GM15510 (cell line): ENCODE measurements around the gene VAV3.

ENCODE experiments used
- POLR2A ChIP-seq: IDR thresholded peaks from 3 replicates; pipeline ENCODE4 v1.6.1; 2011; ENCODE audit warnings: borderline replicate concordance; ENCODE audit not compliant: insufficient read length; ENCODE audit errors: extremely low read depth

Gene VAV3

DNA sequence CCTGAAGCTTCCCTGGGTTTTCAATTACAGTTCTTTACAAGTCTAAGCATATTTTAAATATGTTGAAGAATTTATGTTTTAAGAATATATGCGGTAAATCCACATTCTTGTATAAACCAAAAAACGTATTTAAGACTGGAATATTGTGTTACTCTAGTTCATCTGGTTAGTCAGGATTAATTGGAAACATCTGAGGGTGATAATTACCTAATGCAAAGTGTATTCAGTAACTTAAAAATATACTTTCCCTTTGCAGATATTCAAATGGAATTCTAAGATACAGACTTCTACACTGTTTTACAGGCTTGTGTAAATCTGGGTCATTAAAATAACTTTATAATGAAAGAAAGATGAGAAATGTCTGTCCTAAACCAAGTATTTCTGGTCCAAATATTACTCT lies 302.0 kb downstream of the VAV3 start:
- no peak for TF ChIP-seq POLR2A

DNA sequence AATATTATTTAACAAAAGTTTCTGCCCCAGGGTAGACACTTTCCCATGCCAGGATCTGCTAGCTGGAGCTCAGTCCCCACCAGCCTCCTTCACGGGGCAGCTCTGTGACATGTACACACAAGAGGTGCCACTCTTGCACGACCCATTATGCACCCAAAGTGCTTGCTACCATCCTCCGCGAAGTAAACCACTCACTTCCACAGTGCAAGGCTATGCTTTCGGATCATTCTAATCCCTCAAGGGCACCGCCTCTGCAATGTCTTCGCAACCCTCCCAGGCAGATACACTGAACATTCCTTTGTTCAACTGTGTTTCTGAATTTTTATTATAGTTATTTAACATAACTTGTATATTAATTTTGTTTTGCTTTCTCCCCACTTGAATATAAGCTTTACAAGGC lies 303.8 kb downstream of the VAV3 start:
- TF ChIP-seq POLR2A = no peak

DNA sequence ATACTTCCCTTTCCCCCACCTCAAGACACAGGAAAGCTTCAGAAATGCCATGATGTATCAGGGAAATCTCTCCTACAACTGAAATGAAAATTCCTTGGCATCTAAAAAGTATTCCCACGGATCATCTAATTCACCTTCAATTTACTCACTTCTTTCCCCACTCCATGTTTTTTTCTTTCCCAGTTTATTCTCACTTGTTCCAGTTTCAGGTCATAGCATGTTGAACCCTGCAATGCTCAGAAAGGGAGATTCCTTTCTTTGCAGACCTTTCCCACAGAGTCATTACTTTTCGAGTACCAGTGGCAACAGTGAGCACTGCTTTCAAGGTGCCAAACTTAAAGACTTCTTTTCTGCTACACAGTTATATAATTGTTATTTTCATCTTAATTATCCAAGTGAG lies 305.0 kb downstream of the VAV3 start:
- no peak for TF ChIP-seq POLR2A

DNA sequence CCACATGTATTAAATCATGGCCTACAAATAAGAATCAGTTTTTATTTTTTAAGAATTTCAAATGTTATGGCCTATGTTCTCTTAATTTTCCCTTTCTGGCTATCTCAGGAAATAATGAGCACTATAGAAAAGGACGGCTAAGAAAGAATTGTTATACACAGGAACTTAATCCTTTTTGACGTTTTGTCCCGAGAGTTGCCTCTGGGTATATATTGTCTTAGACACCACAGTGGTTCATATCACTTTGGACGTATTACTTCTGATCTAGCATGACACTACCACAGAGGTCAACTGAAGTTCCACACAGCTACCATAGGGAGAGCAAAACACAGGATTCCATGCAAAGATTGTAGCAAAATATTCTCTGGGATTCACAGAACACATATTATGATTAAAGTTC lies 307.6 kb downstream of the VAV3 start:
- no peak for TF ChIP-seq POLR2A

DNA sequence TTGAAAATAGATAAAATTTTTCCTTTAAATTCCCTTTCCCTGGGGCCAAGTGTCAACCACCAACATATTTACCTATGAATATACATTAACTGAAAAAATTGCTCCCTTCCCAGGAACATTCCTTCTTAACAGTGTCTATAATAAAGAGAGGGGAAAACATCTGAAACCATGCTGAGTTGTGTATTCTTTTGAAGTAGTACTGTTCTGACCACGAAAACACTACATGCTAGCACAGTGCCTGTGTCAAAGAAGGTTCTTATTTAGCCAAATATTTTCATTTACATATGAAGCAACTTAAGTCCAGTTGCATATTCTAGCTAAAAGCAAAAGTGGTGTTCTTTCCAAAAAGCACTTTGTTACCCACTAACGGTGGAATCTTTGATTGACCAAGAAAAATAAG lies 311.2 kb downstream of the VAV3 start:
- TF ChIP-seq POLR2A = no peak

DNA sequence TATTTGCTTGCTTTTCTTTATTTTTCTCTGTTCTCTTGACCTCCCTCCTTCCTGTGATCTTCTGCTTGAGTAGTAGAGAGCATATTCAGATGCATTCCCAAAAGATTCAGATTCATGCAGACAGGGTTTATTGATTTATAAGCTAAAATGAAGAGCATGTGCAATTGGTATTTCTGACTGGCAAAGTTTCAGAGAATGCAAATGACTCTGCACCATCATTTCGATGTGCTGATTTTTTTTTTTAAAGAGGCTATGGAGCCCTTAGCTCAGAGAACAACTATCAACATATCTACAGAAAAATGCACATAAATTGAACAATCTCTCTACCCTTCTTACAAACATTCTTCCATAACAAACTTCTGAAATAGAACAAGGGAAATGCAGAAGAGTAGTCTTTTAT lies 312.0 kb downstream of the VAV3 start:
- no peak for TF ChIP-seq POLR2A

DNA sequence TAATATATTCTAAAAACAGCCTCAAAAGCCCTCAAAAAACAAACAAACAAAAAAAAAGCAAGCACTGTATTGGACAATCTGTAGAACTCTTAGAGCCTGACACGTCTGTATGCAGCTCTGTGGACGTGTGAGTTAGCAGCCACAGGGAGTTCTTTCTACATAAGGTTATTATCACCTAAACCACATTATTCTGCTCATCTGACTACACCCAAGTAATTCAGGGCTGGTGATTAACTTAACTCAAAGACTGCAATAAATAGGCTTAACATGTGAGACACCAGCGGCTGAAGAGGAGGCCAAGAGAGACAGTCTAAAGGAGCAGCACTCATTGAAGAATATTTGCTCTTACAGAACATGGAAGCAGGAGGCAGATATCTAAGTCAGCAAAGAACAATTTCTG lies 316.0 kb downstream of the VAV3 start:
- TF ChIP-seq POLR2A = no peak

DNA sequence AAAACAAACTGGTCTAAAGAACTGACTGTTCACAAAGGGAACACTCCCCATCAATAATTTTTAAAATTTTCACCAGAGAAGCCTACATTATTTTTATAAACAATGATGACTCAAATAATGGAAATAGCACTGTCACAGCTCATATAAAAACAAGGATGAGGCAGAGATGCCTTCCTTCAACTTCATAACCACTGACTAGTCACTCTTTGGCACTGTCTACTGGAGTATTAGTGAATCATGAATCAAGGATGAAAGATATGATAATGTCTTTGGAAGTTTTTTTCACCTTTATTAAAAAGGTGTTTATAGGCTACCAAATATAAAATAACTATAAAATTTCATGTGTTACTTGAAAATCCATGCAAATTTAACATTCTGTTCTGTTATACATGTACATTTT lies 316.9 kb downstream of the VAV3 start:
- TF ChIP-seq POLR2A = no peak

DNA sequence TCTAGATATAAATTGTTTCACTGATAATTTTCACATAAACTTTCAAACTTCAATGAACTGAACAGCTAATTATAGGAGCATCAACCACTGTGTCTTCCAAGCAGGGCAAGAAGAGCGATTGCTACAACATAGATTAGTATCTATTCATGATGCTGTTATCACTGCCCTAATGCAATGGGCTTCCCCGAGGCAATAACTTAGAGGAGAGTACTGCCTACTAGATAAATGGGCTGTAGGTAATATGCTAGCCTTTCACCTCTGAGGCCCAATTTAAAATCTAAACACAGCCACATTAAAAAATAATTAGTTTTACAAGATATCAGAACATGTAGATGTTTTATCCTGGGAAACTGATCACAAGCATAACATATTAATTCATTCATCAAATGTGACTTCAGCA lies 318.0 kb downstream of the VAV3 start:
- TF ChIP-seq POLR2A = no peak

DNA sequence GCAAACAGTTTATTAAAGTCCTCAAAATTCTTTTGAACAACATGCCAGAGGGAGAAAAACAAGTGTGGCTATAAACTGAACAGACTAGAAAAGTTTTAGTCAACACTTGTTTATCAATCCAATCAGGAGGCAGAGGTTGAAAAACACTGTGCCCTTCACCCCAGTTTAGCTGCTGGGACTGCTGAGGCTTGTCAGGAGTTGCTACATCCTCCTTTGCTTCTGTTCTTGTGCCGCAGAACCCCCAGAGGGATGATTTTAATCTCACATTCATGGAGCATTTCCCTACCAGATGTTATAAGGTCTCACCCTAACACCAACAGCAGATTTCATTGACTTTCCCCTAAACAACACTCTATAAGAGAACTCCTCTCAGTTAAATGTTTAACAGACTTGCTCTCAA lies 321.2 kb downstream of the VAV3 start:
- TF ChIP-seq POLR2A = no peak

DNA sequence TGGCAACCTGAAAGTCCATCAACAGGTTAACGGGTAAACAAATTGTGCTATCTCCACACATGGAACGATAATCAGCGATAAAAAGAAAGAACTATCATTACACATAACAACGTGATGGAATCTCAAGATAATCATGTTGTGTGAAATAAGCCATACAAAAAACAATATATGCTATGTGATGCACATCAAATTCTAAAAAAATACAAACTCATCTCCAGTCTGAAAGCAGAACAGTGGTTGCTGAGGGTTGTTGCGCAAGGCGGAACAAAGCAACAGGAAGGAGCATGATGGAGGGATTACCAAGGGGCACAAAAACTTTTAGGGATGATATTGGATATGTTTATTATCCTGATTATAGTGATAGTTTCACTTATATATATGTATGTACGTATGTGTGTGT lies 324.8 kb downstream of the VAV3 start:
- TF ChIP-seq POLR2A = no peak

DNA sequence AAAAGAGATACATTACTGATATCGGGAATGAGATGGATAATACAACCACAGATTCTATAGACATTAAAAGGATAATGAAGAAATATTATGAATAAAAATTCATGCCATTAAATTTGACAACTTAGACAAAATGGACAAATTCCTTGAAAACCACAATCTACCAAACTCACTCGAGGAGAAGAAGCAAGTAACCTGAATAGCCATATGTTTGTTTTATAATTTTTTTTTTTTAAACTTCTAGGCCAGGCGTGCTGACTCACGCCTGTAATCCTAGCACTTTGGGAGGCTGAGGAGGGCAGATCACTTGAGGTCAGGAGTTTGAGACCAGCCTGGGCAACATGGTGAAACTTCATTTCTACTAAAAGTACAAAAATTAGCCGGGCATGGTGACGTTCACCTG lies 327.9 kb downstream of the VAV3 start:
- no peak for TF ChIP-seq POLR2A

DNA sequence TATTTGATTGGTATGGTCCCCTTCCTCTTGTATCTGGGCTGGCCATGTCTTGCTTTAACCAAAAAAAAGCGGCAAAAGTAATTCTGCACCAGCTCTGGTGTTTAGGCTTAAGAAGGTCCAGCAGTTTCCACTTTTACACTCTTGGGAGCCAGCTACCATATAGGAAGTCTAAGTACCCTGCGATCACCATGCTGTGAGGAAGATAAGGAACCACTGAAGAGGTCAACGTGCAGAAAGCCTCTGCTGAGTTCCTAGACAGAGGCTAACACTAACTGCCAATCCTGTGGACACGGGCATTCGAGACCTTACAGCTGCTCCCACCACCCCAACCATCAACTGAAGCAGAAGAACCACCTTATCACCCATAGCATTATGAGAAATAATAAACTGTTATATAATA lies 331.4 kb downstream of the VAV3 start:
- no peak for TF ChIP-seq POLR2A

DNA sequence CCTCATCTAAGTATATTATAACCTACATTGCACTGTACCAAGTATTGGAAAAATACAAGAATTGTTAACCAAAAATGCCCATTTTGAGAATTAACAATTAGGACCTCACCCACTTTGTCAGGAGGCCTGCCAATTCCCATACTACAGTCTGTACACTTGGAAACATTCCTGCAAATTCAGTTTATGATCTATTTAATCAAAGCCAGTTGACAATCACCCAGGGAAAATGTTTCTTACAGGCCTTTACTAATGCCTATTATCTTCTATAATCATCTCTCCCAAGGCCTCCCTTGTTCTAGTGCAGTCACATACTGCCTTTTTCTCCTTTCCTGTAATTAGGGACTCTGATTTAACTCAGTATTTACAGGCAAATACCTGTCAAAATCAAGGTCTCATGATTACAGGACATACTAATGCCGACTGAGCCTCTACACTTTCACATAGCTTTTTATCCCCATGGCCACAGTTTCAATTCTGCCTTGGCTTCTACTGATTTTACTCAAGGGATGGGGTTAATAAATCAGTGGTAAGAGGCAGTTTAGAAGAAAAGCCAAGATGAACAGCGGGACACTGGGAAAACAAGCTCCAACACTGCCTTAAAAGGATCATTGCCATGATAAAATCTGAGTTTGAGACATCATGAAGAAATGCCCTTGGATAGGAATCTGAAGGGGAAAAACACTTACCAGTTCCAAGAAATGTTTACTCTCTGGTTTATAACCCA lies 338.7 kb downstream of the VAV3 start:
- TF ChIP-seq POLR2A = no peak

DNA sequence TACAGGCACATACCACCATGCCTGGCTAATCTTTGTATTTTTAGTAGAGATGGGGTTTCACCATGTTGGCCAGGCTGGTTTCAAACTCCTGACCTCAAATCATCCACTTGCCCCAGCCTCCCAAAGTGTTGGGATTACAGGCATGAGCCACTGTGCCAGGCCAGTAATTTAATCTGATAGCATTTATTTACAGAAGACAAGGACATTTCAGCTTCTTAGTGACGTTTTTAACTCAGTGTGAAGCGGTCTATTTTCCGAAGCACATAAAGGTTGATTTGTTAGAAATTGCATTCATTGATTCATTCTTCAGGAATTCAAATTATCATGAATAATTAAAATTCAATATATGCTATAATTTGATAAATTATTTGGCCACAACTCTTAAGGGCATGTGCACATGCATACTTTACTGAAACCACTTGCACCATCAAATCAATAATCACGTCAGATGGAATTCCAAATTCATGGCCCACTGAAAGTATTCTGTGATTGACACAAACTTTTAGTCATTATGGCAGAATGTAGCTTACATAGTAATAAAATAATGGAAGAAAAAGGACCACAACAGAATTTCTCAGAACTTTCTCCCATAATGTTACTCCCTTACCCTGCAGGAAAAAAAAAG lies 339.5 kb downstream of the VAV3 start:
- no peak for TF ChIP-seq POLR2A

DNA sequence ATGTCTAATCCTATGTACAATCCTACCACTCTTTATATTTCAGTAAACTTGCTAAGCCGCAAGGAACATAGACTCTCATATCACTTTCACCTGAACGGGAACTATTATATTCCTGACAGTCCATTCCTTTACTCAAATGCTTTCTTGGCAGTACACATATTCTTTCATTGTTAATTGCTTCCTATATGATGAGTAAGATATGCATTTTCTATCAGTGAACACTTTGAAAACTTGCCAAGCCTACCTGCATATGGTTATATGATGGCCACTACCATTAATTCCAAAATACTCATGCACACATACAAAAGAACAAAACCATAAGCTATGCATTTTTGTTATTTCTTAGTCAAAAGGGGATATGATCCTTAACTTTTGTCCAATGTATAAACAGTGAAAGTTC lies 341.5 kb downstream of the VAV3 start:
- TF ChIP-seq POLR2A = no peak
